ENCODE measurements around the gene SIAH1. TPM values are rescaled to one million over a fixed set of nuclear protein-coding genes. Genes with fewer than 3 reads are reported as not detected.
"Not testable (repeated sequence)": the region's sequence is repeated elsewhere in the genome, so short reads cannot be mapped to it uniquely, and the experiment has no call there.

The SIAH1 gene
- total and polyA plus RNA-seq, 10 of the 15 experiments (the other 5 are each of a cell fraction or from before 2014, with no cell fraction given), result 5.1 to 21.1 (median 13.9) TPM

- Histone ChIP-seq H3K4me2 (ENCODE audit: control insufficient read depth, insufficient read depth) (no peak overlapping the region), H3K9ac (ENCODE audit: control insufficient read depth, insufficient read depth, low read length) (no peak overlapping the region), H3K27ac (ENCODE audit: control insufficient read depth, insufficient read depth) (no peak overlapping the region), H3K27me3 (replicated peaks in 1 of 2; ENCODE audit: control insufficient read depth in 2 of 2, insufficient read depth in 2 of 2, low read length in 1 of 2) (no peaks in the 10 kb centered on the region), H3K36me3 (ENCODE audit: control insufficient read depth in 2 of 2, insufficient read depth in 2 of 2, low read length in 1 of 2) (peaks cover 0 to 6% of the 10 kb centered on the region in 2 experiments; a peak in 2 of 4 replicates), H3K9me3 (replicated peaks; ENCODE audit: control insufficient read depth, insufficient read depth, low read length) (peaks cover 8% of the 10 kb centered on the region; the same call in 2 of the 3 replicates), H4K20me1 (ENCODE audit: control insufficient read depth, insufficient read depth) (no peaks in the 10 kb centered on the region), H3K79me2 (ENCODE audit: control insufficient read depth, insufficient read depth, low read length) (no peaks in the 10 kb centered on the region), H3K4me1 (ENCODE audit: control insufficient read depth, insufficient read depth, low read length) (peaks cover 8% of the 10 kb centered on the region; the same call in 1 of the 2 replicates), H2AFZ (ENCODE audit: control insufficient read depth, low read depth, low read length) (no peak overlapping the region), H3K4me3 (no peak overlapping the region)
- in situ Hi-C loops (cut with MboI) (no loop called here), intact Hi-C loops (cut with micrococcal nuclease; ENCODE audit: unreplicated experiment) (no loop called here)
- ChIA-PET CTCF (interaction anchor here (2.0 kb wide), 1 partner anchor 10 kb away, joined by 5 read pairs; no protein-coding TSS in a partner anchor), RAD21 (ENCODE audit: unreplicated experiment) (interaction anchor here (1.7 kb wide), 1 partner anchor 306 kb away, joined by 4 read pairs; no protein-coding TSS in a partner anchor), POLR2A (interaction anchor here (0.6 kb wide), 1 partner anchor 69 kb away, joined by 3 read pairs; no protein-coding TSS in a partner anchor), SMC1A (ENCODE audit: uncharacterized antibody, unreplicated experiment) (interaction anchor here (1.0 kb wide), 2 partner anchors 26 to 306 kb away, joined by 3 read pairs; no protein-coding TSS in a partner anchor)
- no peak for ATAC-seq
- no peak for FAIRE-seq
- BruUV-seq (replicated peaks), result no TSS peak
- TF ChIP-seq FOXK2 (IDR thresholded peaks at IDR 0.05) (no peak), ZBTB33 (IDR thresholded peaks at IDR 0.05) (no peak), CREM (IDR thresholded peaks at IDR 0.05; ENCODE audit: low read depth) (no peak)
- TF ChIP-seq, protein P1, sequence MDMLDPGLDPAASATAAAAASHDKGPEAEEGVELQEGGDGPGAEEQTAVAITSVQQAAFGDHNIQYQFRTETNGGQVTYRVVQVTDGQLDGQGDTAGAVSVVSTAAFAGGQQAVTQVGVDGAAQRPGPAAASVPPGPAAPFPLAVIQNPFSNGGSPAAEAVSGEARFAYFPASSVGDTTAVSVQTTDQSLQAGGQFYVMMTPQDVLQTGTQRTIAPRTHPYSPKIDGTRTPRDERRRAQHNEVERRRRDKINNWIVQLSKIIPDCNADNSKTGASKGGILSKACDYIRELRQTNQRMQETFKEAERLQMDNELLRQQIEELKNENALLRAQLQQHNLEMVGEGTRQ (IDR thresholded peaks at IDR 0.05; ENCODE audit: borderline replicate concordance, low read depth, low read length), result no peak
- TF ChIP-seq, protein P2, sequence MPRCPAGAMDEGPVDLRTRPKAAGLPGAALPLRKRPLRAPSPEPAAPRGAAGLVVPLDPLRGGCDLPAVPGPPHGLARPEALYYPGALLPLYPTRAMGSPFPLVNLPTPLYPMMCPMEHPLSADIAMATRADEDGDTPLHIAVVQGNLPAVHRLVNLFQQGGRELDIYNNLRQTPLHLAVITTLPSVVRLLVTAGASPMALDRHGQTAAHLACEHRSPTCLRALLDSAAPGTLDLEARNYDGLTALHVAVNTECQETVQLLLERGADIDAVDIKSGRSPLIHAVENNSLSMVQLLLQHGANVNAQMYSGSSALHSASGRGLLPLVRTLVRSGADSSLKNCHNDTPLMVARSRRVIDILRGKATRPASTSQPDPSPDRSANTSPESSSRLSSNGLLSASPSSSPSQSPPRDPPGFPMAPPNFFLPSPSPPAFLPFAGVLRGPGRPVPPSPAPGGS (IDR thresholded peaks at IDR 0.05; ENCODE audit: borderline replicate concordance, insufficient read depth, low read depth, low read length, poor library complexity, severe bottlenecking), result no peak
- 89% methylated on average over 1 of the region's 1 CpG for WGBS (ENCODE audit: insufficient coverage, insufficient replicate concordance, low lambda C conversion rate, missing lambda C conversion rate)
- no peak for DNase-seq (ENCODE audit: low read depth, low spot score)
Observed at GRCh38 chr16:48317026-48317425, 68.2 kb downstream of the SIAH1 start.

DNA sequence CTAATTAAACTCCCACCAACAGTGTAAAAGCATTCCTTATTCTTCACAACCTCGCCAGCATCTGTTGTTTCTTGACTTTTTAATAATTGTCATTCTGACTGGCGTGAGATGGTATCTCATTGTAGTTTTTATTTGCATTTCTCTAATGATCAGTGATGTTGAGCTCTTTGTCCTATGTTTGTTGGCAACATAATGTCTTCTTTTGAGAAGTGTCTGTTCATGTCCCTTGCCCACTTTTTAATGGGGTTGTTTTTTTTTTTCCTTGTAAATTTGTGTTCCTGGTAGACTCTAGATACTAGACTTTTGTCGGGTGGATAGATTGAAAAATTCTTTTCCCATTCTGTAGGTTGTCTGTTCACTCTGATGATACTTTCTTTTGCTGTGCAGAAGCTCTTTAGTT is 71.3 kb downstream of the SIAH1 start:
- H3K9ac ChIP-seq (ENCODE audit: control insufficient read depth, insufficient read depth, low read length); intact Hi-C loops (cut with micrococcal nuclease; ENCODE audit: unreplicated experiment); BruUV-seq (replicated peaks); H4K20me1 ChIP-seq (ENCODE audit: control insufficient read depth, insufficient read depth); DNase-seq (ENCODE audit: low read depth, low spot score); RAD21 ChIA-PET (ENCODE audit: unreplicated experiment); H3K27ac ChIP-seq (ENCODE audit: control insufficient read depth, insufficient read depth); H3K4me2 ChIP-seq (ENCODE audit: control insufficient read depth, insufficient read depth); FAIRE-seq; in situ Hi-C loops (cut with MboI); H3K4me3 ChIP-seq; POLR2A ChIA-PET; H3K4me1 ChIP-seq (ENCODE audit: control insufficient read depth, insufficient read depth, low read length); H3K27me3 ChIP-seq (replicated peaks in 1 of 2; ENCODE audit: control insufficient read depth in 2 of 2, insufficient read depth in 2 of 2, low read length in 1 of 2); H3K79me2 ChIP-seq (ENCODE audit: control insufficient read depth, insufficient read depth, low read length); ATAC-seq; H2AFZ ChIP-seq (ENCODE audit: control insufficient read depth, low read depth, low read length): not testable (repeated sequence)
- ChIA-PET SMC1A (ENCODE audit: uncharacterized antibody, unreplicated experiment) (interaction anchor here (0.7 kb wide), 1 partner anchor 32 kb away, joined by 3 read pairs; no protein-coding TSS in a partner anchor), CTCF (interaction anchor here (0.7 to 1.0 kb wide), 2 partner anchors 9 to 17 kb away, joined by 3 read pairs; no protein-coding TSS in a partner anchor)
- peaks cover 18% of the 10 kb centered on the region for H3K9me3 ChIP-seq (replicated peaks; ENCODE audit: control insufficient read depth, insufficient read depth, low read length)
- peaks cover 0 to 14% of the 10 kb centered on the region in 2 experiments; a peak in 3 of 4 replicates for H3K36me3 ChIP-seq (ENCODE audit: control insufficient read depth in 2 of 2, insufficient read depth in 2 of 2, low read length in 1 of 2)
- 95% methylated on average over 3 of the region's 3 CpGs for WGBS (ENCODE audit: insufficient coverage, insufficient replicate concordance, low lambda C conversion rate, missing lambda C conversion rate)

All from GM12878 (cell line).